Choroid plexus epithelial cell (primary cell): ENCODE data around the gene ARID3B.

Source experiments
- DNase-seq: peaks from one replicate; pipeline ENCODE4 v3.0.0-alpha.2; 2010; ENCODE audit warnings: low read depth
- H3K4me3 ChIP-seq: 2 replicates; pipeline ENCODE4 v1.5.1; 2011; ENCODE audit warnings: low read depth, mild to moderate bottlenecking, control low read depth, low read length, moderate library complexity
- TF ChIP-seq, protein P1 (sequence below): conservative IDR thresholded peaks from 2 replicates; pipeline ENCODE4 v1.5.1; 2011; ENCODE audit warnings: low read depth, mild to moderate bottlenecking, control low read depth, inconsistent platforms, low read length, moderate library complexity

ARID3B gene

DNA sequence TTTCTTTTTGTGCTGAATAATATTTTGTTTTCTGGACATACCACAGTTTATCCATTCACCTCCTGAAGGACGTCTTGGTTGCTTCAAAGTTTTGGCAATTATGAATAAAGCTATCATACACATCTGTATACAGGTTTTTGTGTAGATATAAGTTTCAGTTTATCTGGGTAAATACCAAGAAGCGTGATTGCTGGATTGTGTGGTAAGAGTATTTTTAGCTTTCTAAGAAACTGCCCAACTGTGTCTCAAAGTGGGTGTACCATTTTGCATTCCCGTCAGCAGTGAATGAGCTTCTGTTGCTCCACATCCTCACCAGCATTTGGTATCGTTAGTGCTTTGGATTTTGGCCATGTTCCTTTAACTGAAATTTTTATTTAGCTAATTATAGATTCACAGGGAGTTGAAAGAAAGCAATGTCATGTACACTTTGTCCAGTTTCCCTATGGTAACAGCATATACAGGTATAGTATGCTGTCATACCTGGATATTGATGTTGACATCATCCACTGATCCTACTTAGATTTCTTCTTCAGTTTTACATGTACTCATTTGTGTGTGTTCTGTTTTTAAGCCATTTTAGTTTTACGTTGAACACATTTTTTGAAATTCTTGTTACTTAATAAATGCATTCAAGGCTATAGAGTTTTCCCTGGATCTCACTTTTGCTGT, 11.9 kb downstream of the ARID3B start:
- no peak for DNase-seq
- TF ChIP-seq, protein P1, sequence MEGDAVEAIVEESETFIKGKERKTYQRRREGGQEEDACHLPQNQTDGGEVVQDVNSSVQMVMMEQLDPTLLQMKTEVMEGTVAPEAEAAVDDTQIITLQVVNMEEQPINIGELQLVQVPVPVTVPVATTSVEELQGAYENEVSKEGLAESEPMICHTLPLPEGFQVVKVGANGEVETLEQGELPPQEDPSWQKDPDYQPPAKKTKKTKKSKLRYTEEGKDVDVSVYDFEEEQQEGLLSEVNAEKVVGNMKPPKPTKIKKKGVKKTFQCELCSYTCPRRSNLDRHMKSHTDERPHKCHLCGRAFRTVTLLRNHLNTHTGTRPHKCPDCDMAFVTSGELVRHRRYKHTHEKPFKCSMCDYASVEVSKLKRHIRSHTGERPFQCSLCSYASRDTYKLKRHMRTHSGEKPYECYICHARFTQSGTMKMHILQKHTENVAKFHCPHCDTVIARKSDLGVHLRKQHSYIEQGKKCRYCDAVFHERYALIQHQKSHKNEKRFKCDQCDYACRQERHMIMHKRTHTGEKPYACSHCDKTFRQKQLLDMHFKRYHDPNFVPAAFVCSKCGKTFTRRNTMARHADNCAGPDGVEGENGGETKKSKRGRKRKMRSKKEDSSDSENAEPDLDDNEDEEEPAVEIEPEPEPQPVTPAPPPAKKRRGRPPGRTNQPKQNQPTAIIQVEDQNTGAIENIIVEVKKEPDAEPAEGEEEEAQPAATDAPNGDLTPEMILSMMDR = no peak
- no peak overlapping the region for H3K4me3 ChIP-seq

DNA sequence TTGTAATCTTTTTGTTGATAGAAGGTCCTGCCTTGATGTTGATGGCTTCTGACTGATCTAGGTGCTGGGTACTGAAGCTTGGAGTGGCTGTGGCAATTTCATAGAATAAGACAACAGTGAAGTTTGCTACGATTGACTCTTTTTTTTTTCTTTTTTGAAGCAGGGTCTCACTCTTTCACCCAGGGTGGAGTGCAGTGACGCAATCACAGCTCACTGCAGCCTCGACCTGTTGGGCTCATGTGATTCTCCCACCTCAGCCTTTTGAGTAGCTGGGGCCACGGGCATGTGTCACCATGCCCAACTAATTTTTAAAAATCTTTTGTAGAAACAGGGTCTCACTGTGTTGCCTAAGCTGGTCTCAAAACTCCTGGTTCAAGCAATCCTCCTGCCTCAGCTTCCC, 14.2 kb downstream of the ARID3B start:
- TF ChIP-seq, protein P1 = no peak
- no peak overlapping the region for H3K4me3 ChIP-seq
- DNase-seq = no peak

DNA sequence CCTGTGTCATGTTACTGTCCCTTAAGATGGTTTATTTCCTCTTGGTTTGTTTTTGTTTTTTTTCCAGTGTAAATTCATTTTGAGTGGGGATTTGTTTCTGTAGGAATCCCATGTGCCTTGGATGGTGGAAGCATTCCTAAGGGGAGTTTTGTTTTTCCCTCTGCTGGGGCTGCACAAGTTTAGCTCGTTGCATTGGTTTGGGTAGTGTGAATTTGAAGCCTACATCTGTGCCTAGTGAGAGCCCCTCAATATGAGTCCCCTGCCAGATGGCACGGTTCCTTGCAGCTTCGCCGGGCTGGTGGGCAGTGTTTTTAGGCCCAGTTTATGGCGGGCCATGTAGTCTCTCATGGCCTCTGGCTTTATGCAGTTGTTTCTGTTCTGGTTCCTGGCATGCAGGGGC, 17.7 kb downstream of the ARID3B start:
- no peak overlapping the region for H3K4me3 ChIP-seq
- no peak for DNase-seq
- TF ChIP-seq, protein P1 = no peak

DNA sequence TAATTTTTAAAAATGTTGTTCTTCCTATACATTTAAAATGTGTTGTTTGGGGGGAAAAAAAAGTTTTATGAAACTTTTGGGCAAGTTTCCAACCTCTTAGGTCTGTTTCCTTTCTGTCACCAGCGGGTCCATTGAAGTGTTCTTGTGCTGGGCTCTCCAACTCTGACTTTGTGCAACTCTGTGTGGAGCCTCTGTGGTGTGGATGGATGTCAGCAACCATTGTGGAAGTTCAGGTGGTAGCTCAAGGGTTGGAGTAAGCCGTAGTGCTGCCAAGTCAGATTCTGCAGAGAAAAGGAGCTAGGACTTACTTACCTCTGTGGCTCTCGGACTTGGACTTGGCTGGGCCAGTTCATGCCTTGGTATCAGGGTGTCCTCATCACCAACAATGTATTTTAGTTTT, 22.4 kb downstream of the ARID3B start:
- H3K4me3 ChIP-seq = no peak overlapping the region
- DNase-seq = no peak
- TF ChIP-seq, protein P1 = no peak

DNA sequence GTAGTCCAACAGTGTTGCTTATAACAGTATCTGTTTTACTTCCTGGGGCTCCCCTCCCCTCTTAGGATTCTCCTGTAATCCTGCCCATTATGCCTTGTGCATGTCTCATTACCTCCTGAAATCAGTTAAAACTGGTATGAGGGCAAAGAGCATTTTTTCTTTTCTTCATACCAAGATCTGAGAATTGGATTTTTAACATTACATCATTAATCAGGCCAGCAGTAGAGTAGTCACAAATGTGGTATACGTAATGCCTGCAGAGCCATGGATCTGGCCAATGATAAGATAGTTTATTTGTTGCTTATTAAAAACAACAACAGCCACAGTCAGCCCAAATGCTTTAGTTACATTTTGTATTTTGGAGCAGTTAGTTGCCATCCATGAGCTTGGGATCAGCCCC, 23.2 kb downstream of the ARID3B start:
- no peak for DNase-seq
- TF ChIP-seq, protein P1 = no peak
- no peak overlapping the region for H3K4me3 ChIP-seq

DNA sequence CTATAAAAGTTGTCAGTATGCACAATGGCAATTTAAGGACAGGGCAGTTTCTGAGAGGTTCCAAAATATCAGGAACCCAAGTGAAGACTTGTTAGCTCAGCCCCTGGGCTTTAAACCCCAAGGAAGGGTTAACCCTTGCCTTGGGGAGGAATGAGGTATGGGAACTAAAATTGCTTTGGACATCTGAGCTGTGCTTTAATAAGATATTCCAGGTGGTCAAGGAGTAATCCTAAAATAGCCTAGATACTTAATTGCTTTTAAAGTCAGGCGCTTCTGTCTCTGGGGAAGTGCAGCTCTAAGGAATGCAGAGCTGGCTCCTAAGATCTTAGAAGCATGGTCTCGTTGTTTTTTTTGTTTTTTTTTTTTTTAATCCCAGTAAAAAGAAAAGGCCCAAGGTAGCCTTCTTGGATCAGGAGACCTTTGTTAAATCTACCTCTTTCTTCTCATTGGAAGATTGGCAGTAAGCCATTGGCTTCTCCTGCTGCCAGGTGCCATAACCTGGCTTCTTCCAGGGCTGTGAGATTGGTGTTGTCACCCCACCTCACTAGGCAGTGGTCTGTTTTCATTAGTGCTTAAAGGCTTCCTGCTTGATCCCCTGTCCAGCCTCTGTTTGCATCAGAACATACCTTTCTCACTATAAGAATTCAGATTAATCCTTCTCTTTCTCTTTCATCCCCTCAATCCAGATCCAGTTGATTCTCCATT, 24.5 kb downstream of the ARID3B start:
- DNase-seq = no peak
- no peak overlapping the region for H3K4me3 ChIP-seq
- TF ChIP-seq, protein P1 = no peak

DNA sequence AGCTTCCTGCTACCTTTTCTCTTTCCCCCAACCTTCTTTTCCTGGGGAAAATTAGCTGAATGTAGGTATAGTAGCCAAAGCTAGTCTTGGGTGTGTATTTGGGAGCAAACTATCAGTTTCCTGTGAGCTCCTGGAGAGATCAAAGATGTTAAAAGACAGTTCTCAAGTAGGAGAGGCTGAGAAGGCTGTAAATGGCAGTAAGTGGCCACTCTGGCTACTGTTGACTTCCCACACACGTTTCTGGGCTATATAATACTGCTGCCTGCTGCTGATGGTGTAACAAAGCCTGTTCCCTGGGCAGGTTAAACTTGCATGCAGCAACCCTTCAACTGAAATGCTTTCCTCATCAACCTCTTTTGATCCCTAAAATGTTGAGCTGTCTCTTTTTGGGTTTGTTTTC, 27.6 kb downstream of the ARID3B start:
- H3K4me3 ChIP-seq = no peak overlapping the region
- TF ChIP-seq, protein P1 = no peak
- no peak for DNase-seq
